ENCODE data around the gene SPIN2A. TPM values are rescaled to one million over a fixed set of nuclear protein-coding genes. Genes with fewer than 3 reads are reported as not detected.
"Not testable (repeated sequence)": the region's sequence is repeated elsewhere in the genome, so short reads cannot be mapped to it uniquely, and the experiment has no call there.

SPIN2A gene
- total RNA-seq, 1 donor from 2014 or later = not detected

DNA sequence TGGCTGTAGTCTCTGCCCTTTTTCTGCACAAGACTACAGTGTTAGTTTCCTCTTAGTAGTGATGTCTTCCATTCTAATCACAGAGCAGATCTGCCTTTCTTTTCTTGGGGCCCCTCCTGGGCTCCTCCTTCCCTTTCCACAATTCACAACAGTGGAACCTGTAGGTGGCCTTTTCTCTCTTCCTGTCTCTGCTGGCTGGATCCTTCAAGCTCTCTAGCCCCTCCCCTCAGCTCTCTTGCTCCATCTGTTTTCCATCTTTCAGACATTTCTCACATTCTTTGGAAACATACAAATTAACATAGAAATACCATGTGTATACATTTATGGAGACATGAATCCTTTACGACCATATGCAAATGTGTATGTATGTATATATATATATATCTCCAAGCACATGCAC is 304 bp upstream of the SPIN2A start:
- no peak for DNase-seq (ENCODE audit: low read depth)
- H3K4me3 ChIP-seq (ENCODE audit: low read depth, low read length) = peak overlapping the region; percentile 35
- TF ChIP-seq, protein P1, sequence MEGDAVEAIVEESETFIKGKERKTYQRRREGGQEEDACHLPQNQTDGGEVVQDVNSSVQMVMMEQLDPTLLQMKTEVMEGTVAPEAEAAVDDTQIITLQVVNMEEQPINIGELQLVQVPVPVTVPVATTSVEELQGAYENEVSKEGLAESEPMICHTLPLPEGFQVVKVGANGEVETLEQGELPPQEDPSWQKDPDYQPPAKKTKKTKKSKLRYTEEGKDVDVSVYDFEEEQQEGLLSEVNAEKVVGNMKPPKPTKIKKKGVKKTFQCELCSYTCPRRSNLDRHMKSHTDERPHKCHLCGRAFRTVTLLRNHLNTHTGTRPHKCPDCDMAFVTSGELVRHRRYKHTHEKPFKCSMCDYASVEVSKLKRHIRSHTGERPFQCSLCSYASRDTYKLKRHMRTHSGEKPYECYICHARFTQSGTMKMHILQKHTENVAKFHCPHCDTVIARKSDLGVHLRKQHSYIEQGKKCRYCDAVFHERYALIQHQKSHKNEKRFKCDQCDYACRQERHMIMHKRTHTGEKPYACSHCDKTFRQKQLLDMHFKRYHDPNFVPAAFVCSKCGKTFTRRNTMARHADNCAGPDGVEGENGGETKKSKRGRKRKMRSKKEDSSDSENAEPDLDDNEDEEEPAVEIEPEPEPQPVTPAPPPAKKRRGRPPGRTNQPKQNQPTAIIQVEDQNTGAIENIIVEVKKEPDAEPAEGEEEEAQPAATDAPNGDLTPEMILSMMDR (conservative IDR thresholded peaks at IDR 0.05; ENCODE audit: low read depth, low read length) = no peak

DNA sequence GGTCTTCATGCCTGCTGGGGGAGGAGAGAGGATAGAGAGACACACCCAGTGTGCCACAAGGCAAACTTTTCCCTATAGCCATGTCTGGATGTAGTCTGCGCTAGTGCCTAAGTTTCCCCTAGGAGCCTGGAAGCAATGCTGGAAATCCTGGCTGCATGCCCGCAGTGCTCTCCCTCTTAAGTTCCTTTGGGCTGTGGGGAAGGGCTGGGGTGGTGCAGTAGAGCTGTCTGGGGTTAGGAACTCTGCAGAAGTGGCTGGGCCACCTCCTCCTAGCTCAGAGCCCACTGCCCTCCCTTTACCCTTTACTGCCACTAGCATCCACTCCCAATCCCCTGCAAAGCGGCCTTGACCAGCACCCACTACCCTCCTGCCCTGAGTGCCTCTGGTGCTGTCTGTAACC is 608 bp downstream of the SPIN2A start:
- not testable (repeated sequence) for DNase-seq (ENCODE audit: low read depth); H3K4me3 ChIP-seq (ENCODE audit: low read depth, low read length)

DNA sequence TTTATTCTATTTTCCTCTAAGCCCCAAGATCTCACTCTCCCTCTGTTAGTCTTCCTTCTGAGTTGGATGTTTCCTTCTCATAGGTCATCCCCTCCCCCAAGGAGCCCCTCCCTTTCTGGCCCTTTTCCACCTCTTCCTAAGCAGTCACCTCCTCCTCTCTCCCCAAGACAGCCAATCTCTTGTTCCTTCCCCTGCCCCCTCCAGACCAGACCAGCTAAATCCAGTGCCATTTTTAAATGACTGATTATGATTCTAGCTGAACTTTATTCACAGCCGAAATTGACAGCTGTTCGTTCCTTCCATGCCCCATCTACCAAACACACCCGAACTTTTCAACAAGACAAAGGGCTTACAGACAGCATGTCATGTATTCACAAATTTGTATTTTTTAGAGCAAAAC is 1.9 kb downstream of the SPIN2A start:
- TF ChIP-seq, protein P1 (conservative IDR thresholded peaks at IDR 0.05; ENCODE audit: low read depth, low read length) = no peak
- DNase-seq (ENCODE audit: low read depth) = no peak

DNA sequence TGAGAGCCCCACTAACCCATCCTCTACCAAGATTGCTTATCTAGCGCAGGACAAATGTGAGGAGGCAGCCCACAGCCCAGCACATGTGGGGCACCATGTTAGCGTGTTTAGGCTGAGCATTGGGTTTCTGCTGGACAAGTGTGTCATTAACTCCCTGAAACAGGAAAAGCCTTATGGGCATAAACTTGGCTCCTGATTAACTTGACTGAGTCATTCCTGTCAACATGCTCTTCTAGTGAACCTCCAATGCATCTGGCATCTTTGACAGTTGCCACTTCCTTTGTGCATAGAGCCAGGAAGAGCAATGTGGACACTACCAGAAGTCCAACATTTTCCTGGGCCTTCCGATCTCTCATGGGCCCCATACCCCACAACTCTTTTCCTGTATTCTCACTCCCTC is 2.5 kb downstream of the SPIN2A start:
- TF ChIP-seq, protein P1 (conservative IDR thresholded peaks at IDR 0.05; ENCODE audit: low read depth, low read length) = no peak
- no peak overlapping the region for H3K4me3 ChIP-seq (ENCODE audit: low read depth, low read length)
- no peak for DNase-seq (ENCODE audit: low read depth)

More for the DNA sequence above, 1.9 kb downstream of the SPIN2A start:
- H3K4me3 ChIP-seq (ENCODE audit: low read depth, low read length) = no peak overlapping the region

DNA sequence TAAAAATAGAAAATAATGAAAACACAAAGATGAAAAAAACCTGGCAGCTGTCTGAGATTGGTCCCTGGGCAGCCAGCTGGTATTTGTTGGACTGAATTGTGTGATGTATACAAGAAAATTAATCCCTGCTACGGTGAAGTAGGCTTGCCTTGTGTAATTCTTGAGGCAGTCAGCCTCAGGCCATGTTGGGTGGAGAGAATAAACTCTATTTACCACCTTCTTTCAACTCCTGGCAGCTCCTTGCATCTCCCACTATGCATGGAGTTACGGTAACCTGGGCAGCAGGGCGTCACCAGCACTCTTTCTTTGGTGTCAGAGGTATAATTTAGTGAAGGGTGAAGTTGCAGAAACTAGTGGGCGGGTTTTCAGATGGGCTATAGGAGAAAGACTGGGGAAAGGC is 3.5 kb downstream of the SPIN2A start:
- TF ChIP-seq, protein P1 (conservative IDR thresholded peaks at IDR 0.05; ENCODE audit: low read depth, low read length) = no peak
- no peak for DNase-seq (ENCODE audit: low read depth)
- H3K4me3 ChIP-seq (ENCODE audit: low read depth, low read length) = no peak overlapping the region

DNA sequence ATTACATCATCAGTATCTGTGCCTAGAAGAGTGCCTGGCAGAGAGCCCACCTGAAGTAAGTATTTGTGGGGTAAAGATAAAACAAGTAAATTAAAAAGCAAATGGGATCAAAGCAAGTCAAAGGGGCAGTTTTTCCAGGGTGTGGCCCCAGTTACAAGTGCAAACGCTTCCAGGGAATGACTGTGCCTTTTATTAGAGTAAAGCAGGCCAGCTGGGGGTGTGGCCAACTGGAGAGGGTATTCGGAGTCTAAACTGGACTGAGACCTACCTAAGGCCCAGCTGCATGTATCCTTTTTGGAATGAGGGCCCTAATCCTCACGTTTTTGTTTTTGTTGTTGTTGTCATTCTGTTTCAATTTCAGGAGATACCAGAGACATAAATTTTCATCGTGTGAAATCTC is 3.9 kb downstream of the SPIN2A start:
- not testable (repeated sequence) for DNase-seq (ENCODE audit: low read depth); H3K4me3 ChIP-seq (ENCODE audit: low read depth, low read length)

DNA sequence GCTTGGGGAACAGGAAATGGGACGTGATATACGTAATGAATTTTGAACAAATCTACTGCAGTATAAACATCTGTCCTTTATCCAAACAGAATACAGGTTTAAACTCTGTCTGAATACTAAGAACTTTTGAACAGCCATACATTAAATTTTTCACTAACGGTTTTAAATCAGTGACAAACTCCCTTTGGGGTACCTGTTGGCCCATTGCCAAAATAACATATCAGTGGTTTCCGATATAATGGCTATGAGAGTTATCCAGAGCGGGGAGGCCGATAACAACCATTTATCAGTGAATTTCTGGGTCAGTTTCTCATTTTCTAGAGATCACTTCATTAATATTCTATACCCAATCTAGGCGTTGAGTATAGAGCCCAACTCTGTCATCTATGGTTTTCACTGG is 5.2 kb downstream of the SPIN2A start:
- no peak overlapping the region for H3K4me3 ChIP-seq (ENCODE audit: low read depth, low read length)
- DNase-seq (ENCODE audit: low read depth) = no peak
- TF ChIP-seq, protein P1 (conservative IDR thresholded peaks at IDR 0.05; ENCODE audit: low read depth, low read length) = no peak

DNA sequence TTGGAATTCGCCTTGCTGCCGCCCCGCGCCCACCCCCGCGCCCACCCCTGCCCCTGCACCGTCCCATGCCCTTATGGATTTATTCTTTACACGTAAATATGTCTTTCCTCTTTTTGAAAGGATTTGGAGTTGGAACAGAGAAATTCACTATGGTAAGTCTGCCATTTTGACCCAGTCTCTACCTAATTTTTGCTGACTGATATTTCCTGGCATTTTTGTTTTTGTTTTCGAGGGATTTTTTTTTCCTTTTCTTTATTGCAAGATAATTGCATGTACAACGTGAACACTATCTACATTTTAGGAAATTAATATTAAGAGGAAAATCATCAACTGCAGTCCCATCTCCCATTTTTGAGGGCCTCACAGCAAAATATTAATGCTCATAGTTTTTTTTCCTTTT is 15.4 kb downstream of the SPIN2A start:
- H3K4me3 ChIP-seq (ENCODE audit: low read depth, low read length) = peak overlapping the region; percentile 70
- TF ChIP-seq, protein P1 (conservative IDR thresholded peaks at IDR 0.05; ENCODE audit: low read depth, low read length) = no peak
- no peak for DNase-seq (ENCODE audit: low read depth)

Measured in epithelial cell of proximal tubule (primary cell).